Dermis microvascular lymphatic vessel endothelial cell (primary cell): ENCODE results near the gene DYNLRB1. TPM values are rescaled to one million over a fixed set of nuclear protein-coding genes. Genes with fewer than 3 reads are reported as not detected.

Source experiments
- DNase-seq, 2 donors: peaks; one replicate each; pipeline versions ENCODE4 v3.0.0 to v3.0.0-alpha.2; 2010; ENCODE audit warnings: low read depth in 2 of 2
- total RNA-seq: library from RNA; depleted of rRNA; stranded (reverse); fragments of >200 nt; gene quantifications from 2 replicates; pipeline ENCODE4 v1.2.1, GENCODE V29; 2014

Gene DYNLRB1
- total RNA-seq, 1 donor from 2014 or later: 51.5 TPM

- DNase-seq: no peak
Measured at GRCh38 chr20:34553366-34553867, 37.2 kb downstream of the DYNLRB1 start.

- no peak for DNase-seq
Measured at GRCh38 chr20:34557936-34558319, 41.7 kb downstream of the DYNLRB1 start.

GRCh38 chr20:34558320-34559218 is 42.3 kb downstream of the DYNLRB1 start, which contains the start of gene MAP1LC3A:
TSS of gene MAP1LC3A (plus strand) at chr20:34558718. CDS start at chr20:34558869, 151 bp downstream.
- DNase-seq: peak; percentile 89 to 97

- peak in 1 of 2 donors; percentile 22 for DNase-seq
Measured at GRCh38 chr20:34559311-34560140, 43.3 kb downstream of the DYNLRB1 start.

GRCh38 chr20:34560141-34560523 is 43.9 kb downstream of the DYNLRB1 start:
- no peak for DNase-seq

GRCh38 chr20:34560614-34561013 is 44.4 kb downstream of the DYNLRB1 start:
- DNase-seq: no peak

GRCh38 chr20:34561661-34562060 is 45.4 kb downstream of the DYNLRB1 start:
- no peak for DNase-seq

GRCh38 chr20:34562641-34563040 is 46.4 kb downstream of the DYNLRB1 start:
- peak in 1 of 2 donors; percentile 56 for DNase-seq

- peak; percentile 38 to 42 for DNase-seq
Measured at GRCh38 chr20:34564833-34565232, 48.6 kb downstream of the DYNLRB1 start.

GRCh38 chr20:34566978-34567891 is 51.0 kb downstream of the DYNLRB1 start:
- no peak for DNase-seq

- no peak for DNase-seq
Measured at GRCh38 chr20:34567892-34568865, 52.0 kb downstream of the DYNLRB1 start.

- no peak for DNase-seq
Measured at GRCh38 chr20:34569598-34569997, 53.4 kb downstream of the DYNLRB1 start.

- peak in 1 of 2 donors; percentile 70 for DNase-seq
Measured at GRCh38 chr20:34570859-34571306, 54.7 kb downstream of the DYNLRB1 start.

- DNase-seq: no peak
Measured at GRCh38 chr20:34571753-34572152, 55.5 kb downstream of the DYNLRB1 start.

GRCh38 chr20:34573541-34574300 is 57.5 kb downstream of the DYNLRB1 start:
- no peak for DNase-seq

GRCh38 chr20:34574426-34574825 is 58.2 kb downstream of the DYNLRB1 start:
- DNase-seq: no peak

- DNase-seq: no peak
Measured at GRCh38 chr20:34574861-34575260, 58.6 kb downstream of the DYNLRB1 start.

- no peak for DNase-seq
Measured at GRCh38 chr20:34575271-34575670, 59.0 kb downstream of the DYNLRB1 start.

GRCh38 chr20:34575756-34576155 is 59.5 kb downstream of the DYNLRB1 start:
- no peak for DNase-seq
